HG03108 (cell line): ENCODE measurements around the gene PCDHA9.
"Not testable (repeated sequence)": the region's sequence is repeated elsewhere in the genome, so short reads cannot be mapped to it uniquely, and the experiment has no call there.

ENCODE experiments used
- ATAC-seq: cut with Tn5 transposase; IDR thresholded peaks from one replicate; pipeline ENCODE4 v1.9.1; 2021; ENCODE audit warnings: moderate library complexity; ENCODE audit not compliant: unreplicated experiment

The PCDHA9 gene

DNA sequence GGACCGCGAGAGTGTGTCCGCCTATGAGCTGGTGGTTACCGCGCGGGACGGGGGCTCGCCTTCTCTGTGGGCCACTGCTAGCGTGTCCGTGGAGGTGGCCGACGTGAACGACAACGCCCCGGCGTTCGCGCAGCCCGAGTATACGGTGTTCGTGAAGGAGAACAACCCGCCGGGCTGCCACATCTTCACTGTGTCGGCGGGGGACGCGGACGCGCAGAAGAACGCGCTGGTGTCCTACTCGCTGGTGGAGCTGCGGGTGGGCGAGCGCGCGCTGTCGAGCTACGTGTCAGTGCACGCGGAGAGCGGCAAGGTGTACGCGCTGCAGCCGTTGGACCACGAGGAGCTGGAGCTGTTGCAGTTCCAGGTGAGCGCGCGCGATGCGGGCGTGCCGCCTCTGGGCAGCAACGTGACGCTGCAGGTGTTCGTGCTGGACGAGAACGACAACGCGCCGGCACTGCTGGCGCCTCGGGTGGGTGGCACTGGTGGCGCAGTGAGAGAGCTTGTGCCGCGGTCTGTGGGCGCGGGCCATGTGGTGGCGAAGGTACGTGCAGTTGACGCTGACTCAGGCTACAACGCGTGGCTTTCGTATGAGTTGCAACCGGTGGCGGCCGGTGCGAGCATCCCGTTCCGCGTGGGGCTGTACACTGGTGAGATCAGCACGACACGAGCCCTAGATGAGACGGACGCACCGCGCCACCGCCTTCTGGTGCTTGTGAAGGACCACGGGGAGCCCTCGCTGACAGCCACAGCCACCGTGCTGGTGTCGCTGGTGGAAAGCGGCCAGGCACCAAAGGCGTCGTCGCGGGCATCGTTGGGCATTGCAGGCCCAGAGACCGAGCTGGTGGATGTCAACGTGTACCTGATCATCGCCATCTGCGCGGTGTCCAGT, 12.3 kb upstream of the PCDHA9 start:
- ATAC-seq = no peak

- no peak for ATAC-seq
These were observed 6.9 kb upstream of the PCDHA9 start, which contains the start of gene PCDHA8 for GRCh38 chr5:140840978-140841962. TSS of gene PCDHA8 (plus strand) at chr5:140841187. CDS start at chr5:140841322, 135 bp downstream.

- no peak for ATAC-seq
These were observed 5.1 kb upstream of the PCDHA9 start for GRCh38 chr5:140842798-140843733.

- not testable (repeated sequence) for ATAC-seq
These were observed 1.9 kb downstream of the PCDHA9 start for GRCh38 chr5:140849831-140850634.

DNA sequence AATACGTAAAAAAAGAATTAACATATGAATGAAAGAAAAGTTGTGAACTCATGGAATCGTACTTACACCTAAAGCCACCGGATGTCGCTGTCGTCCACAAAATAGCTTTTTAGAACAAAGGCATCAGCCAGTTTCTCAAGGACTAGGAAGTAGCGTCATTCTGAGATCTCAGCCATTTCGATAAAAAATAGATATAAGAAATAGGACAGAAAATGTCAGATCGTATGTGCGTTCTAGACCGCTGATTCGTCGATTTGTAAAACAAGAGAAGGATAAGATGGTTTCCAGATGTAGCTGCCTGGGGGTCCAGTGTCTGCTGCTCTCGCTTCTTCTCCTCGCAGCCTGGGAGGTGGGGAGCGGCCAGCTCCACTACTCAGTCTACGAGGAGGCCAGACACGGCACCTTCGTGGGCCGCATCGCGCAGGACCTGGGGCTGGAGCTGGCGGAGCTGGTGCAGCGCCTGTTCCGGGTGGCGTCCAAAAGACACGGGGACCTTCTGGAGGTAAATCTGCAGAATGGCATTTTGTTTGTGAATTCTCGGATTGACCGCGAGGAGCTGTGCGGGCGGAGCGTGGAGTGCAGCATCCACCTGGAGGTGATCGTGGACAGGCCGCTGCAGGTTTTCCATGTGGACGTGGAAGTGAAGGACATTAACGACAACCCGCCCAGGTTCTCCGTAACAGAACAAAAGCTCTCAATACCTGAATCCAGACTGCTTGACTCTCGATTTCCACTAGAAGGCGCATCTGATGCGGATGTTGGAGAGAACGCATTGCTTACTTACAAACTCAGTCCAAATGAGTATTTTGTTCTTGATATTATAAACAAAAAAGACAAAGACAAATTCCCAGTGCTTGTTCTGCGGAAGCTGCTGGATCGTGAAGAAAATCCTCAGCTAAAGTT, 7.8 kb downstream of the PCDHA9 start, which contains the start of gene PCDHA10:
TSS of gene PCDHA10 (plus strand) at position 126 of the 903 bp plus-strand sequence. CDS start at position 278, 152 bp downstream.
- ATAC-seq = no peak

GRCh38 chr5:140857177-140857986, 9.2 kb downstream of the PCDHA9 start:
- no peak for ATAC-seq

- ATAC-seq = no peak
These were observed 9.7 kb downstream of the PCDHA9 start for GRCh38 chr5:140857987-140858240.

DNA sequence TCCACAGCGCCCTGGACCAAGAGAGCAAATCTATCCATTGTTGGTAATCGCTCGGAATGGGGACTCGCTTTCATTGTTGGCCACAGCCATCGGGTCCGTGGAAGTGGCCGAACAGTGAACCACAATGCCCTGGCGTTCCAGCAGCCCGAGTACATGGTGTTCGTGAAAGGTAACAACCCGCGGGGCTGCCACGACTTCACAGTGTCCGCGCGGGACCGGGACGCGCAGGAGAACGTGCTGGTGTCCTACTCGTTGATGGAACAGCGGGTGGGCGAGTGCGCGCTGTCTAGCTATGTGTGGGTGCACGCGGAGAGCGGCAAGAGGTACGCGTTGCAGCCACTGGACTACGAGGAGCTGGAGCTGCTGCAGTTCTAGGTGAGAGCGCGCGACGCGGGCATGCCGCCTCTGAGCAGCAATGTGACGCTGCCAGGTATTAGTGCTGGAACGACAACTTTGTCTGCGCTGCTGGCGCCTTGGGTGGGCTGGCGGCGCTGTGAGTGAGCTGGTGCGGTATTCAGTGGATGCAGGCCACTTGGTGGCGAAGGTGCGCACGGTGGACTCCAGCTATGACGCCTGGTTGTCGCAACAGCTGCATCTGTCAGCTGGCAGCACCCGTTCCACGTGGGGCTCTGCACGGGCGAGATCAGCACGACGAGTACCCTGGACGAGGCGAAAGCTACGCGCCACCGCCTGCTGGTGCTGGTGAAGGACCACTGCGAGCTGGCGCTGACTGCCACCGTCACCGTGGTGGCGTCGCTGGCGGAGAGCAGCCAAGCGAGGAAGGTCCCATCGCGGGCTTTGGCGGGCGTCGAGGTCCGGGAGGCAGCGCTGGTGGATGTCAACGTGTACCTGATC, 14.5 kb downstream of the PCDHA9 start:
- ATAC-seq = no peak

GRCh38 chr5:140868721-140869554, 20.8 kb downstream of the PCDHA9 start, which contains the start of gene PCDHA11:
TSS of gene PCDHA11 (plus strand) at chr5:140868957. CDS start at chr5:140869104, 147 bp downstream.
- no peak for ATAC-seq

DNA sequence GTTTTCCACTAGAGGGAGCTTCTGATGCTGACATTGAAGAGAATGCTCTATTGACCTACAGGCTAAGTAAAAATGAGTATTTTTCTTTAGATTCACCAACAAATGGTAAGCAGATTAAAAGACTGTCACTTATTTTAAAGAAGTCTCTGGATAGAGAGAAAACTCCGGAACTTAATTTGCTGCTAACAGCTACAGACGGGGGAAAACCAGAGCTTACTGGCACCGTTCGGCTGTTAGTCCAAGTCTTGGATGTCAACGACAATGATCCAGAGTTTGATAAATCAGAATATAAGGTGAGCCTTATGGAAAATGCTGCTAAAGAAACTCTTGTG, 21.3 kb downstream of the PCDHA9 start:
- ATAC-seq = no peak

DNA sequence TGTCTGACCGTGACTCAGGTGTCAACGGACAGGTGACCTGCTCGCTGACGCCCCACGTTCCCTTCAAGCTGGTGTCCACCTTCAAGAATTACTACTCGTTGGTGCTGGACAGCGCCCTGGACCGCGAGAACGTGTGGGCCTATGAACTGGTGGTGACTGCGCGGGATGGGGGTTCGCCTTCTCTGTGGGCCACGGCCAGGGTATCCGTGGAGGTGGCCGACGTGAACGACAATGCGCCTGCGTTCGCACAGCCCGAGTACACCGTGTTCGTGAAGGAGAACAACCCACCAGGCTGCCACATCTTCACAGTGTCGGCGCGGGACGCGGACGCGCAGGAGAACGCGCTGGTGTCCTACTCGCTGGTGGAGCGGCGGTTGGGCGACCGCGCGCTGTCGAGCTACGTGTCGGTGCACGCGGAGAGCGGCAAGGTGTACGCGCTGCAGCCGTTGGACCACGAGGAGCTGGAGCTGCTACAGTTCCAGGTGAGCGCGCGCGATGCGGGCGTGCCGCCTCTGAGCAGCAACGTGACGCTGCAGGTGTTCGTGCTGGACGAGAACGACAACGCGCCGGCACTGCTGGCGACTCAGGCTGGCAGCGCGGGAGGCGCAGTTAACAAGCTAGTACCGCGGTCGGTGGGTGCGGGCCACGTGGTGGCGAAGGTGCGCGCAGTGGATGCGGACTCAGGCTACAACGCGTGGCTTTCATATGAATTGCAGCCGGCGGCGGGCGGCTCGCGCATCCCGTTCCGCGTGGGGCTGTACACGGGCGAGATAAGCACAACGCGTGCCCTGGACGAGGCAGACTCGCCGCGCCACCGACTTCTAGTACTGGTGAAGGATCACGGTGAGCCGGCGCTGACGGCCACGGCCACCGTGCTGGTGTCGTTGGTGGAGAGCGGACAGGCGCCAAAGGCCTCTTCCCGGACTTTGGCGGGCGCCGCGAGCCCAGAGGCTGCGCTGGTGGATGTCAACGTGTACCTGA, 22.3 kb downstream of the PCDHA9 start:
- no peak for ATAC-seq

DNA sequence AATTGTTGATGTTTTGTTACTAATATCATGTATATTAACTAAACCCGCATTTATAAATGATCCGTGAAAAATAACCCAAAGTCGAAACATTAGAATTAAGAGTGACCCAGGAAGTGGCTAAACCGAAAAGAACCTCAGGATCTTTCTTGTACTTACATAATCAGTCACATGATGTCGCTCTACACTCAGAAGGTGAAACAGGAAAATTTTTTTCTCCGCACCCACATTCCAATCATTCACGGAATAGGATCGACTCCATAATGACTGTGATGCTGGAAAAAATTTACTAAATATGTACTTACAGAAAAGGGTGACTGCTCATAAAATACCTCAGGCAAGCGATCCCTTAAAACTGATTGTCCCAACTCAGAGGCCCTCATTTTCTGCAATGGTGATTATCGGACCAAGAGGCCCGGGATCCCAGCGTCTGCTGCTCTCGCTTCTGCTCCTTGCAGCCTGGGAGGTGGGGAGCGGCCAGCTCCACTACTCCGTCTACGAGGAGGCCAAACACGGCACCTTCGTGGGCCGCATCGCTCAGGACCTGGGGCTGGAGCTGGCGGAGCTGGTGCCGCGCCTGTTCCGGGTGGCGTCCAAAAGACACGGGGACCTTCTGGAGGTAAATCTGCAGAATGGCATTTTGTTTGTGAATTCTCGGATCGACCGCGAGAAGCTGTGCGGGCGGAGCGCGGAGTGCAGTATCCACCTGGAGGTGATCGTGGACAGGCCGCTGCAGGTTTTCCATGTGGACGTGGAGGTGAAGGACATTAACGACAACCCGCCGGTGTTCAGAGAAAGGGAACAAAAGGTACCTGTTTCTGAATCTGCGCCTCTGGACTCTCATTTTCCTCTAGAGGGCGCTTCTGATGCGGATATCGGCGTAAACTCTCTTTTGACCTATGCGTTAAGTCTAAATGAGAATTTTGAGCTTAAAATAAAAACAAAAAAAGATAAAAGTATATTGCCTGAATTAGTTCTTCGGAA, 27.2 kb downstream of the PCDHA9 start, which contains the start of gene PCDHA12:
TSS of gene PCDHA12 (plus strand) at position 224 of the 981 bp plus-strand sequence. CDS start at position 389, 165 bp downstream.
- no peak for ATAC-seq

GRCh38 chr5:140876541-140877261, 28.5 kb downstream of the PCDHA9 start:
- ATAC-seq = not testable (repeated sequence)
